Osteocyte (in vitro differentiated cells): ENCODE measurements around the gene DCBLD2. TPM values are rescaled to one million over a fixed set of nuclear protein-coding genes. Genes with fewer than 3 reads are reported as not detected.
A peak's percentile ranks its signal among the peaks of the same experiment; 100 is the strongest.

ENCODE experiments used
- DNase-seq: peaks from one replicate; pipeline ENCODE4 v3.0.0; 2021; ENCODE audit warnings: mixed read lengths; ENCODE audit not compliant: unreplicated experiment; ENCODE audit errors: extremely low spot score
- H3K27ac Mint-ChIP-seq: one replicate; pipeline ENCODE4 v1.8.0; 2021; ENCODE audit warnings: mild to moderate bottlenecking, mixed read lengths; ENCODE audit not compliant: unreplicated experiment
- H3K27me3 Mint-ChIP-seq: one replicate; pipeline ENCODE4 v1.8.0; 2021; ENCODE audit warnings: mixed read lengths; ENCODE audit not compliant: unreplicated experiment
- H3K36me3 Mint-ChIP-seq: one replicate; pipeline ENCODE4 v1.8.0; 2021; ENCODE audit warnings: mixed read lengths; ENCODE audit not compliant: unreplicated experiment
- H3K4me1 Mint-ChIP-seq: one replicate; pipeline ENCODE4 v1.8.0; 2021; ENCODE audit warnings: mixed read lengths; ENCODE audit not compliant: unreplicated experiment
- H3K4me3 Mint-ChIP-seq: one replicate; pipeline ENCODE4 v1.8.0; 2021; ENCODE audit warnings: mild to moderate bottlenecking, moderate library complexity, mixed read lengths; ENCODE audit not compliant: unreplicated experiment
- H3K9me3 Mint-ChIP-seq: one replicate; pipeline ENCODE4 v1.8.0; 2021; ENCODE audit warnings: mixed read lengths; ENCODE audit not compliant: unreplicated experiment
- CTCF ChIP-seq: fragments of 200-600 bp; sonication (generic); IDR thresholded peaks from 2 replicates; pipeline ENCODE4 v1.5.0; 2021; ENCODE audit warnings: antibody characterized with exemption, mild to moderate bottlenecking, moderate library complexity
- total RNA-seq: library from RNA; stranded (reverse); gene quantifications from 2 replicates; pipeline ENCODE4 v1.2.1, GENCODE V29; 2021

DCBLD2 gene
- total RNA-seq, 1 donor from 2014 or later = 83.2 TPM

GRCh38 chr3:98829246-98829832, 72.2 kb downstream of the DCBLD2 start:
- TF ChIP-seq CTCF = no peak
- peaks cover 5% of the 10 kb centered on the region for H3K4me1 Mint-ChIP-seq

GRCh38 chr3:98827221-98827920, 74.1 kb downstream of the DCBLD2 start:
- no peak for DNase-seq
- Mint-ChIP-seq H3K4me3 (no peak overlapping the region), H3K27ac (peak overlapping the region; percentile 1), H3K27me3 (no peaks in the 10 kb centered on the region), H3K4me1 (peaks cover 9% of the 10 kb centered on the region), H3K9me3 (peaks cover 22% of the 10 kb centered on the region), H3K36me3 (peaks cover 25% of the 10 kb centered on the region)
- no peak for TF ChIP-seq CTCF

More at GRCh38 chr3:98829246-98829832, 72.2 kb downstream of the DCBLD2 start:
- no peak for DNase-seq
- peaks cover 33% of the 10 kb centered on the region for H3K9me3 Mint-ChIP-seq
- no peaks in the 10 kb centered on the region for H3K27me3 Mint-ChIP-seq
- no peak overlapping the region for H3K4me3 Mint-ChIP-seq
- H3K27ac Mint-ChIP-seq = no peak overlapping the region
- H3K36me3 Mint-ChIP-seq = peaks cover 27% of the 10 kb centered on the region

- no peak for TF ChIP-seq CTCF
- Mint-ChIP-seq H3K9me3 (peaks cover 10% of the 10 kb centered on the region), H3K36me3 (peaks cover 20% of the 10 kb centered on the region), H3K27ac (no peak overlapping the region), H3K27me3 (no peaks in the 10 kb centered on the region), H3K4me1 (peaks cover 11% of the 10 kb centered on the region), H3K4me3 (no peak overlapping the region)
- no peak for DNase-seq
Observed at GRCh38 chr3:98826126-98826525, 75.4 kb downstream of the DCBLD2 start.

- DNase-seq = no peak
- H3K27ac Mint-ChIP-seq = no peak overlapping the region
- no peaks in the 10 kb centered on the region for H3K27me3 Mint-ChIP-seq
- peaks cover 31% of the 10 kb centered on the region for H3K36me3 Mint-ChIP-seq
- H3K4me1 Mint-ChIP-seq = peaks cover 11% of the 10 kb centered on the region
- no peaks in the 10 kb centered on the region for H3K9me3 Mint-ChIP-seq
- no peak overlapping the region for H3K4me3 Mint-ChIP-seq
- peak; percentile 17 for TF ChIP-seq CTCF
Observed at GRCh38 chr3:98824256-98824655, 77.2 kb downstream of the DCBLD2 start.

GRCh38 chr3:98823791-98824190, 77.7 kb downstream of the DCBLD2 start:
- Mint-ChIP-seq H3K9me3 (no peaks in the 10 kb centered on the region), H3K36me3 (peaks cover 31% of the 10 kb centered on the region), H3K4me1 (peaks cover 11% of the 10 kb centered on the region), H3K4me3 (no peak overlapping the region), H3K27me3 (no peaks in the 10 kb centered on the region), H3K27ac (no peak overlapping the region)
- no peak for DNase-seq
- no peak for TF ChIP-seq CTCF
